HEK293T (cell line): ENCODE data around the gene SLC25A48.

Experiments
- CTCF ChIA-PET: fragments of 350-600 bp; formaldehyde crosslinking; extraction: SDS; loops from one replicate; lab custom pipeline; 2021; ENCODE audit warnings: antibody characterized with exemption, inconsistent platforms; lab: Yijun Ruan, JAX
- POLR2A ChIA-PET: fragments of 350-600 bp; formaldehyde crosslinking; extraction: SDS; loops from one replicate; lab custom pipeline; 2020; ENCODE audit warnings: antibody characterized with exemption, inconsistent platforms; lab: Yijun Ruan, JAX
- DNase-seq: peaks from one replicate; pipeline ENCODE4 v3.0.0; 2012; ENCODE audit warnings: mixed read lengths; ENCODE audit errors: extremely low spot score
- ARNT ChIP-seq: fragments of 450-650 bp; IDR thresholded peaks from 2 replicates; pipeline ENCODE4 v1.6.1; 2017; ENCODE audit warnings: mild to moderate bottlenecking
- BHLHE40 ChIP-seq: fragments of 450-650 bp; IDR thresholded peaks from 2 replicates; pipeline ENCODE4 v1.6.1; 2016; ENCODE audit warnings: mild to moderate bottlenecking, moderate library complexity, borderline replicate concordance
- CTBP1 ChIP-seq: fragments of 450-650 bp; IDR thresholded peaks from 2 replicates; pipeline ENCODE4 v1.6.1; 2016; ENCODE audit warnings: borderline replicate concordance
- ELF4 ChIP-seq: fragments of 450-650 bp; IDR thresholded peaks from 2 replicates; pipeline ENCODE4 v1.6.1; 2017; ENCODE audit warnings: antibody characterized with exemption
- FOXA1 ChIP-seq: fragments of 450-650 bp; IDR thresholded peaks from 2 replicates; pipeline ENCODE4 v1.6.1; 2016; ENCODE audit warnings: mild to moderate bottlenecking
- FOXK2 ChIP-seq: fragments of 450-650 bp; IDR thresholded peaks from 2 replicates; pipeline ENCODE4 v1.6.1; 2016; ENCODE audit warnings: mild to moderate bottlenecking
- FOXM1 ChIP-seq: fragments of 450-650 bp; IDR thresholded peaks from 2 replicates; pipeline ENCODE4 v1.6.1; 2017; ENCODE audit warnings: mild to moderate bottlenecking, borderline replicate concordance
- HDGF ChIP-seq: fragments of 450-650 bp; IDR thresholded peaks from 2 replicates; pipeline ENCODE4 v1.6.1; 2017; ENCODE audit warnings: antibody characterized with exemption, borderline replicate concordance
- L3MBTL2 ChIP-seq: fragments of 450-650 bp; conservative IDR thresholded peaks from 2 replicates; pipeline ENCODE4 v1.6.1; 2016; ENCODE audit warnings: mild to moderate bottlenecking
- LEF1 ChIP-seq: fragments of 450-650 bp; IDR thresholded peaks from 2 replicates; pipeline ENCODE4 v1.6.1; 2017; ENCODE audit warnings: mild to moderate bottlenecking, borderline replicate concordance
- NFRKB ChIP-seq: fragments of 450-650 bp; IDR thresholded peaks from 2 replicates; pipeline ENCODE4 v1.6.1; 2016; ENCODE audit warnings: mild to moderate bottlenecking, moderate library complexity
- PKNOX1 ChIP-seq: fragments of 450-650 bp; IDR thresholded peaks from 2 replicates; pipeline ENCODE4 v1.6.1; 2016
- SP1 ChIP-seq: fragments of 450-650 bp; IDR thresholded peaks from 2 replicates; pipeline ENCODE4 v1.6.1; 2017
- SUZ12 ChIP-seq: fragments of 450-650 bp; IDR thresholded peaks from 2 replicates; pipeline ENCODE4 v1.6.1; 2016; ENCODE audit warnings: mild to moderate bottlenecking
- TARDBP ChIP-seq: fragments of 450-650 bp; IDR thresholded peaks from 2 replicates; pipeline ENCODE4 v1.6.1; 2016
- ZNF384 ChIP-seq: fragments of 450-650 bp; IDR thresholded peaks from 2 replicates; pipeline ENCODE4 v1.6.1; 2016

Gene SLC25A48

GRCh38 chr5:135905144-135905543 is 70.7 kb downstream of the SLC25A48 start:
- CTCF ChIA-PET: interaction anchor here (0.7 to 1.1 kb wide), 2 partner anchors 13 to 47 kb away, joined by 3 to 4 read pairs; no protein-coding TSS in a partner anchor
- POLR2A ChIA-PET: no interaction called here
- no peak for TF ChIP-seq FOXK2
- TF ChIP-seq SUZ12: no peak
- TF ChIP-seq SP1: no peak
- TF ChIP-seq TARDBP: no peak
- TF ChIP-seq PKNOX1: no peak
- TF ChIP-seq CTBP1: no peak
- DNase-seq: no peak

GRCh38 chr5:135913713-135914626 is 79.5 kb downstream of the SLC25A48 start:
- POLR2A ChIA-PET: no interaction called here
- no peak for TF ChIP-seq HDGF
- no peak for TF ChIP-seq ELF4
- TF ChIP-seq NFRKB: no peak
- no peak for TF ChIP-seq SUZ12
- TF ChIP-seq ARNT: no peak
- no peak for TF ChIP-seq SP1
- no peak for TF ChIP-seq CTBP1
- no peak for TF ChIP-seq L3MBTL2
- TF ChIP-seq FOXA1: no peak
- no peak for TF ChIP-seq ZNF384
- no peak for TF ChIP-seq FOXM1
- no peak for TF ChIP-seq FOXK2
- no peak for TF ChIP-seq LEF1
- TF ChIP-seq TARDBP: no peak
- no peak for TF ChIP-seq PKNOX1
- no peak for TF ChIP-seq BHLHE40
- no peak for DNase-seq
- CTCF ChIA-PET: no interaction called here

- ChIA-PET POLR2A (no interaction called here), CTCF (interaction anchor here (0.6 kb wide), 1 partner anchor 441 kb away, joined by 3 read pairs; no protein-coding TSS in a partner anchor)
- no peak for DNase-seq
- TF ChIP-seq TARDBP: no peak
Observed at GRCh38 chr5:135915466-135916001, 81.1 kb downstream of the SLC25A48 start.

GRCh38 chr5:135916638-135917263 is 82.3 kb downstream of the SLC25A48 start:
- CTCF ChIA-PET: no interaction called here
- no peak for DNase-seq
- POLR2A ChIA-PET: no interaction called here
- TF ChIP-seq ZNF384: no peak
- TF ChIP-seq FOXA1: no peak
- TF ChIP-seq FOXK2: no peak
- TF ChIP-seq LEF1: no peak
- no peak for TF ChIP-seq PKNOX1
- TF ChIP-seq NFRKB: no peak
- no peak for TF ChIP-seq TARDBP
- no peak for TF ChIP-seq SUZ12
- TF ChIP-seq ARNT: no peak
- TF ChIP-seq CTBP1: no peak
- TF ChIP-seq L3MBTL2: no peak
- TF ChIP-seq BHLHE40: no peak
- TF ChIP-seq FOXM1: no peak
- TF ChIP-seq HDGF: no peak
- TF ChIP-seq SP1: no peak
- no peak for TF ChIP-seq ELF4

GRCh38 chr5:135920199-135920598 is 85.7 kb downstream of the SLC25A48 start:
- TF ChIP-seq NFRKB (no peak), BHLHE40 (no peak), TARDBP (no peak), SP1 (no peak), ELF4 (no peak), PKNOX1 (no peak)
- ChIA-PET CTCF (interaction anchor here (0.5 kb wide), 1 partner anchor 24 kb away, joined by 3 read pairs; no protein-coding TSS in a partner anchor), POLR2A (interaction anchor here (1.5 kb wide), 1 partner anchor 8 kb away, joined by 3 read pairs; no protein-coding TSS in a partner anchor)
- DNase-seq: no peak
